ENCODE data around the gene NOTO.

DNA sequence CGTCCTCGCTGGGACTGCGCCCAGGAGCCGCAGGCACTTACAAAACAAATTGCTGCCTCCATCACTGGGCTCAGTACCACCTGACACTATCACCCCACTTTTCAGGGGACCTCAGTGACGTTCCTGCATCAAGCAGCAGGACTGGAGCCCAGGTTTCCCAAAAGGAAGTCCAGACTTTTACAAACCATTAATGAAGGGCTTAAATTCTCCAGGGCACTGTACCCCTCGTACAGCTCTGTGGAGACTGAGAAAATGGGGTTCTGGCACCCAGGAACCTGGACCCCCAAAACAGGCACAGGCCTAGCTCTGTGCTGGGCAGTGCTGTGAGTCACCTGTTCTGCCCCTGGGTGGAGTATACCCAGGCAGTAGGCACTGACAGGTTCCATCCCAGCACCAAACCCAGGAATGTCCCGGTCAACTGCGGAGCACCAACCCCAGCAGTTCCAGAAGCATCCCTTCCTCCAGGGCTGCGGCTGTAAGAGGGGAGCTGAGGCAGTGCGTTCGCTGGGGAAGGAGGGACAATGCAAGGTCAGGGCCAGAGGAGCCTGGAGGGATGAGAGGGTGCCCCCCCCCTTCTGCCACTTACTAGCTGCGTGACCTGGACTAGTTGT, 24.6 kb upstream of the NOTO start:
- TF ChIP-seq CTCF (IDR thresholded peaks at IDR 0.05; ENCODE audit: low read length) (no peak; the same call in none of the 2 replicates), EZH2 (optimal IDR thresholded peaks at IDR 0.05; ENCODE audit: low read depth, low read length) (no peak)

Data from MM.1S (cell line).